ENCODE data around the gene ANK3. TPM values are rescaled to one million over a fixed set of nuclear protein-coding genes. Genes with fewer than 3 reads are reported as not detected.

The ANK3 gene
- total RNA-seq, 1 donor from 2014 or later: 65.3 TPM

DNA sequence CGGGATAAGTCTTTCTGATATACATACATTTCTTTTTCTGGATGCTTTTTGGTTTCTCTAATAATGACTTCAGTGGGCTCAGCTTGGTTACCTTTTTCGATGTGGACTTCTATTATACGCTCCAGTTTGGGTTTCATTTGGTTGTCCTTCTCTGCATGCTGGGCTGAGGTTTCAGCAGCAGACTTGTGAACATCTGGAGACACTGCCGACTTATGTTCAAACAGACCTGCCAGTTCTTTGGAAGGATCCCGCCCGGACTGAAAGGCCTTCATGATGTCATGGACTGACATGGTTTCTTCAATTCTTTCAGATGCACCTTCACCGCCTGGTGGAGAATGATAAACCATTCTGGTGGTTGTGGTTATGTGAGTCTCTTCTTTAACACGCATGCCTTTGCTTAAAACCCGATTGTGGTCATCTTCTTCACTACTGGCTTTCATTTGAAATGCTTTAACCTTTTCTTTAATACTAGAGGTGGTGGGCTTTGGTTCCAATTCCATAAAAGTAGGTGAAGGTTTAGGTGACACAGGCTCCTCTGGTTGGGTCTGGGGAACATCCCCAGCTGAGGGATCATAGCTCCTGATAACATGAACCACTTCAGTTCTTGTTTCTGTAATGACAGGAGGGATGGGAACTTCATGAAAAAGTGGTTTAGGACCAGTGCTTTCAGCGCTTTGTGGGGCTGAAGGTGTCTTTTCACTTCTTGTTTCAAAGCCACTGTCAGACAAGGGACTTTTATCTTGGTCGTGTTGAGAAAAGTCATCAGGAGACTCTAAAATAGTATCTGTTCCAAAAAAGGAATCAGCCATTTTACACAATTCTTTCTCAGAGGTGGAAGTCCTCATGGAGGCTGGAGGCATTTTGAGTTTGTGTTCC is 315.7 kb downstream of the ANK3 start:
- intact Hi-C loops (cut with DNase I): no loop called here

DNA sequence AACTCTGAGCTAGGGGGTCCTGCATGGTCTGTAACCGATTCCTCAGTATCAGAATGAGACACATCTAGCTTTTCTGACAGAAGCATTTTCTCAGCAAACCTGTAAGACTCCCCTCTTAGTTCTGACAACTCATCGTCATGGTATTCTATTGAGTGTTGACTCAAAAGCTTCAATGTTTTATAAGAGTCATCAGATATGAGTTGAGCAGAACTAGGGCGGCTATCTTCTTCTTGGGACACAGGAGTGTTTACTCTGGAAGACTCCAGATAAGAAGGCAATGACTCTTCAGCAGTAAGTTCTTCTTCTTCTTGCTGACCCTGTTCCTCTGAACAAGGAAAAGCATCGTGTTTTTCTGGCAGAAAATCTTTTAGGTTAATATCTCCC is 316.3 kb downstream of the ANK3 start:
- DNase-seq (ENCODE audit: extremely low spot score in 2 of 2): no peak
- no peaks in the 10 kb centered on the region for H3K9me3 ChIP-seq
- H3K4me3 ChIP-seq: no peak overlapping the region
- H3K27me3 ChIP-seq: no peaks in the 10 kb centered on the region
- intact Hi-C loops (cut with DNase I): no loop called here
- no peak overlapping the region for H3K27ac ChIP-seq
- peaks cover 0 to 9% of the 10 kb centered on the region in 2 donors for H3K36me3 ChIP-seq
- no peaks in the 10 kb centered on the region for H3K4me1 ChIP-seq
- TF ChIP-seq CTCF (IDR thresholded peaks at IDR 0.05) (no peak), POLR2AphosphoS5 (IDR thresholded peaks at IDR 0.05; ENCODE audit: insufficient read depth in 1 of 2, low read depth in 1 of 2) (no peak), POLR2A (IDR thresholded peaks at IDR 0.05) (no peak)

More for the DNA sequence above, 315.7 kb downstream of the ANK3 start:
- Histone ChIP-seq H3K27ac (no peak overlapping the region), H3K4me3 (no peak overlapping the region), H3K36me3 (peaks cover 0 to 9% of the 10 kb centered on the region in 2 donors), H3K9me3 (no peaks in the 10 kb centered on the region), H3K27me3 (no peaks in the 10 kb centered on the region), H3K4me1 (no peaks in the 10 kb centered on the region)
- DNase-seq (ENCODE audit: extremely low spot score in 2 of 2): no peak
- no peak for TF ChIP-seq CTCF (IDR thresholded peaks at IDR 0.05)
- no peak for TF ChIP-seq POLR2AphosphoS5 (IDR thresholded peaks at IDR 0.05; ENCODE audit: insufficient read depth in 1 of 2, low read depth in 1 of 2)
- TF ChIP-seq POLR2A (IDR thresholded peaks at IDR 0.05): no peak

- Histone ChIP-seq H3K4me3 (no peak overlapping the region), H3K9me3 (no peaks in the 10 kb centered on the region), H3K4me1 (no peaks in the 10 kb centered on the region), H3K36me3 (no peaks in the 10 kb centered on the region), H3K27me3 (no peaks in the 10 kb centered on the region), H3K27ac (no peak overlapping the region)
- intact Hi-C loops (cut with DNase I): no loop called here
- no peak for DNase-seq (ENCODE audit: extremely low spot score in 2 of 2)
- TF ChIP-seq POLR2A (IDR thresholded peaks at IDR 0.05): no peak
- no peak for TF ChIP-seq CTCF (IDR thresholded peaks at IDR 0.05)
- TF ChIP-seq POLR2AphosphoS5 (IDR thresholded peaks at IDR 0.05; ENCODE audit: insufficient read depth in 1 of 2, low read depth in 1 of 2): no peak
Measured at GRCh38 chr10:60069311-60069710, 320.4 kb downstream of the ANK3 start.

DNA sequence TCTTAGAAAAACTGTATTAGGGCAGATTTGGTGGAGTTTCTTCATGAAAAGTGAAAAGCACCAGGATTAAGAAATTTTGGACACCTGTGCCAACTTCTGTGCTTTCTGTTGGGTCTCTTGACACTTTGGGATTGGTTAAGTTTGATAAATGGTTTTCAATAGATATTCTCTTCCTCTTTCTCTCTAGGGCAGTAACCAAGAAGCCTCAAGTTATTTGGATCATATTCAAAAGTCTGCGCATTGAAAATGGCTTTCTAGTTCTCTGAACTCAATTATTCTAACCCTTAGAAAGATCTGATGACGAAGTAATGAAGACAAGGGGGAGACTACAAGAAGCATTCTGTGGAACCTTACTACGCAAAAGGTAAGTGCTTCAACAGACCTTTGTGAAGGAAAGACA is 339.3 kb downstream of the ANK3 start:
- no peak for DNase-seq (ENCODE audit: extremely low spot score in 2 of 2)
- Histone ChIP-seq H3K27ac (no peak overlapping the region), H3K4me3 (no peak overlapping the region), H3K4me1 (no peaks in the 10 kb centered on the region), H3K9me3 (no peaks in the 10 kb centered on the region), H3K27me3 (no peaks in the 10 kb centered on the region), H3K36me3 (no peaks in the 10 kb centered on the region)
- TF ChIP-seq POLR2A (IDR thresholded peaks at IDR 0.05): no peak
- TF ChIP-seq CTCF (IDR thresholded peaks at IDR 0.05): no peak
- no peak for TF ChIP-seq POLR2AphosphoS5 (IDR thresholded peaks at IDR 0.05; ENCODE audit: insufficient read depth in 1 of 2, low read depth in 1 of 2)
- intact Hi-C loops (cut with DNase I): no loop called here

DNA sequence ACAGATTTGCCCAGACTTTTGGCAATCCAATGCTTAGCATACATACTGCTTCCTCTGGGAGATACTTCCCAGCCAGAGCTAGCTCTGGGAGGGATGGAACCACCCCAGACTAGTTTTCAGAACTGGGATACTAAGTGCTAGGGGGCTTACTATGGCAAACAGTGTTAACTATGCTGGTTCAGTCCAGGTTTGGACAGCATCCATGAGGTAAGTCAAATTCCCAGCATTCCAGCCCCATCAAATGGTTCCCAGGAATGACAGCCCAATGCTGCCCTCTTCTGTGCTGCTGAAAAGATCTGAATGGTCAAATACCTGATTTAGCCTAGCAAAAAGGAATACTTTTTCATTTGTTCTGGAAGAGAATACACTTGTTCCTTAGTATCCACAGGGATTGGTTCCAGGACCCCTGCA is 341.6 kb downstream of the ANK3 start:
- intact Hi-C loops (cut with DNase I): loop anchor here (10.0 kb wide), 1 partner anchor 423 kb away; no protein-coding TSS in a partner anchor
- Histone ChIP-seq H3K4me1 (no peaks in the 10 kb centered on the region), H3K4me3 (no peak overlapping the region), H3K27me3 (no peaks in the 10 kb centered on the region), H3K9me3 (no peaks in the 10 kb centered on the region), H3K36me3 (no peaks in the 10 kb centered on the region), H3K27ac (no peak overlapping the region)
- no peak for DNase-seq (ENCODE audit: extremely low spot score in 2 of 2)
- TF ChIP-seq POLR2A (IDR thresholded peaks at IDR 0.05) (no peak), CTCF (IDR thresholded peaks at IDR 0.05) (no peak), POLR2AphosphoS5 (IDR thresholded peaks at IDR 0.05; ENCODE audit: insufficient read depth in 1 of 2, low read depth in 1 of 2) (no peak)

Data from vagina (tissue), 2 donors.